Right renal pelvis (tissue), 4 donors: Measurements from ENCODE around the gene MCCD1. TPM values are rescaled to one million over a fixed set of nuclear protein-coding genes. Genes with fewer than 3 reads are reported as not detected.
"Not testable (repeated sequence)": the region's sequence is repeated elsewhere in the genome, so short reads cannot be mapped to it uniquely, and the experiment has no call there.

ENCODE experiments used
- DNase-seq, 4 donors: peaks; one replicate each; pipeline ENCODE4 v3.0.0-alpha.2; 2013; ENCODE audit warnings: low read depth in 4 of 4, low spot score in 3 of 4, missing footprints in 1 of 4
- polyA plus RNA-seq, 4 donors: library from polyadenylated mRNA; unstranded; fragments of 120-200 nt; gene quantifications; one replicate each; pipeline ENCODE4 v1.2.1, GENCODE V29; 2013; ENCODE audit not compliant: insufficient read length in 4 of 4

Gene MCCD1
- polyA plus RNA-seq, 4 donors: 14.0 to 27.9 (median 20.6) TPM

GRCh38 chr6:31509036-31509435, 19.7 kb upstream of the MCCD1 start:
- DNase-seq: not testable (repeated sequence)

GRCh38 chr6:31510007-31510406, 18.8 kb upstream of the MCCD1 start:
- DNase-seq: no peak

GRCh38 chr6:31513456-31514165, 15.2 kb upstream of the MCCD1 start:
- DNase-seq: no peak

GRCh38 chr6:31521835-31522234, 6.9 kb upstream of the MCCD1 start:
- no peak for DNase-seq

- DNase-seq: no peak
Measured at GRCh38 chr6:31525553-31525931, 3.2 kb upstream of the MCCD1 start.

GRCh38 chr6:31525932-31526591, 2.7 kb upstream of the MCCD1 start:
- no peak for DNase-seq

GRCh38 chr6:31528307-31528777, 420 bp upstream of the MCCD1 start:
- DNase-seq: no peak

- no peak for DNase-seq
Measured at GRCh38 chr6:31529329-31530150, 778 bp downstream of the MCCD1 start.

- DNase-seq: no peak
Measured at GRCh38 chr6:31530659-31531058, 1.9 kb downstream of the MCCD1 start.

- no peak for DNase-seq
Measured at GRCh38 chr6:31531162-31531561, 2.4 kb downstream of the MCCD1 start.

- DNase-seq: no peak
Measured at GRCh38 chr6:31531771-31532643, 3.2 kb downstream of the MCCD1 start.

GRCh38 chr6:31532644-31533454, 4.1 kb downstream of the MCCD1 start:
- no peak for DNase-seq

GRCh38 chr6:31533455-31533841, 4.7 kb downstream of the MCCD1 start:
- DNase-seq: no peak

- DNase-seq: no peak
Measured at GRCh38 chr6:31534011-31534410, 5.2 kb downstream of the MCCD1 start.

- no peak for DNase-seq
Measured at GRCh38 chr6:31534521-31535040, 5.8 kb downstream of the MCCD1 start.

- no peak for DNase-seq
Measured at GRCh38 chr6:31535538-31536324, 7.0 kb downstream of the MCCD1 start.

- DNase-seq: no peak
Measured at GRCh38 chr6:31538805-31539400, 10.1 kb downstream of the MCCD1 start.

GRCh38 chr6:31540640-31541039, 11.9 kb downstream of the MCCD1 start:
- DNase-seq: no peak
